ENCODE results near the gene RSAD2.

Gene RSAD2, protein sequence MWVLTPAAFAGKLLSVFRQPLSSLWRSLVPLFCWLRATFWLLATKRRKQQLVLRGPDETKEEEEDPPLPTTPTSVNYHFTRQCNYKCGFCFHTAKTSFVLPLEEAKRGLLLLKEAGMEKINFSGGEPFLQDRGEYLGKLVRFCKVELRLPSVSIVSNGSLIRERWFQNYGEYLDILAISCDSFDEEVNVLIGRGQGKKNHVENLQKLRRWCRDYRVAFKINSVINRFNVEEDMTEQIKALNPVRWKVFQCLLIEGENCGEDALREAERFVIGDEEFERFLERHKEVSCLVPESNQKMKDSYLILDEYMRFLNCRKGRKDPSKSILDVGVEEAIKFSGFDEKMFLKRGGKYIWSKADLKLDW

DNA sequence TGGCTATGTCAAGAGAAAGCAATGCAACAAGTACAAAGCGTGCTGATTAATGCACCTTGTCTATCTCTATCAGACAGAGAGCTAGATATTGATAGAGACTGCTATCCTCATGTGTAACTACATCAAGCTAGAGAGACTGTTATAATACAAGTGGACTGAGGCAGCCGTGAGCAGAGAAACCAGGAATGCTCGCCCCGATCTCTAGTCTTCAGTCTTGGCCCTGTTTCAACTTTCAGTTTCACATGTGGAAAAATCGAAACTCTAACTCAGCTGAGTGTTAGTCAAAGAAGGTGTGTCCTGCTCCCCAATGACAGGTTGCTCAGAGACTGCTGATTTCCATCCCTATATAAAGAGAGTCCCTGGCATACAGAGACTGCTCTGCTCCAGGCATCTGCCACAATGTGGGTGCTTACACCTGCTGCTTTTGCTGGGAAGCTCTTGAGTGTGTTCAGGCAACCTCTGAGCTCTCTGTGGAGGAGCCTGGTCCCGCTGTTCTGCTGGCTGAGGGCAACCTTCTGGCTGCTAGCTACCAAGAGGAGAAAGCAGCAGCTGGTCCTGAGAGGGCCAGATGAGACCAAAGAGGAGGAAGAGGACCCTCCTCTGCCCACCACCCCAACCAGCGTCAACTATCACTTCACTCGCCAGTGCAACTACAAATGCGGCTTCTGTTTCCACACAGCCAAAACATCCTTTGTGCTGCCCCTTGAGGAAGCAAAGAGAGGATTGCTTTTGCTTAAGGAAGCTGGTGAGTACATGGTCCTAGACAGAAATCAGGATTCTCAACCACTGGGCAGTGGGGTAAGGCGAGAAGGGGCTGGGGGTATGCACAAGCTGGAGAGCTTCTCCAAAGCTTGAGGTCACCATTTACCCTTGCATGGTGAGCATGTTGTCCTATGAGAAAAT is at the start of gene RSAD2:
TSS of gene RSAD2 (plus strand) at position 376 of the 903 bp plus-strand sequence. CDS start at position 400, 24 bp downstream.
- Histone ChIP-seq H3K4me3 (ENCODE audit: low read depth, low read length) (no peak within 1 kb of the TSS), H3K27ac (ENCODE audit: low read depth, low read length) (no peak within 1 kb of the TSS), H3K4me1 (ENCODE audit: control insufficient read depth, insufficient read depth, low read length) (no peaks in the 10 kb centered on the region), H3K9ac (ENCODE audit: low read depth, low read length) (no peak within 1 kb of the TSS), H3K36me3 (ENCODE audit: control insufficient read depth, insufficient read depth, low read length) (no peaks in the 10 kb centered on the region), H3K9me3 (ENCODE audit: control insufficient read depth, insufficient read depth, low read length) (peaks cover 19% of the 10 kb centered on the region), H3K27me3 (ENCODE audit: control insufficient read depth, insufficient read depth, low read length) (no peaks in the 10 kb centered on the region)

DNA sequence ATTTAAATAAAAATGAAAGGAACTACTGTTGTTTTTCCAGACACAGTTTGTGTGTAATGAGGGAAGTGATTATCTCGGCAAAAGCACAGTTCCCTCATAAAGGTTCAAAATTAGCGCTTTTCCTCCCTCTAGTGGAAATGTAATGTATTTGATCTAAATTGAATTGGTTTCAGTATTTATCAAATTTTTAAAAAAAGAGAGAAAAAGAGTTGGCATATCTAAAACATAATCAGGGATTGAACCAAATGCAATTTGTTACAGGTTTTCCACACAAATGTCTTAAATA is 49.3 kb upstream of the RSAD2 start:
- Histone ChIP-seq H3K9ac (ENCODE audit: low read depth, low read length) (no peak overlapping the region), H3K4me3 (ENCODE audit: low read depth, low read length) (no peak overlapping the region), H3K9me3 (ENCODE audit: control insufficient read depth, insufficient read depth, low read length) (peaks cover 11% of the 10 kb centered on the region), H3K27ac (ENCODE audit: low read depth, low read length) (no peak overlapping the region), H3K36me3 (ENCODE audit: control insufficient read depth, insufficient read depth, low read length) (no peaks in the 10 kb centered on the region), H3K27me3 (ENCODE audit: control insufficient read depth, insufficient read depth, low read length) (no peaks in the 10 kb centered on the region), H3K4me1 (ENCODE audit: control insufficient read depth, insufficient read depth, low read length) (peaks cover 12% of the 10 kb centered on the region)

DNA sequence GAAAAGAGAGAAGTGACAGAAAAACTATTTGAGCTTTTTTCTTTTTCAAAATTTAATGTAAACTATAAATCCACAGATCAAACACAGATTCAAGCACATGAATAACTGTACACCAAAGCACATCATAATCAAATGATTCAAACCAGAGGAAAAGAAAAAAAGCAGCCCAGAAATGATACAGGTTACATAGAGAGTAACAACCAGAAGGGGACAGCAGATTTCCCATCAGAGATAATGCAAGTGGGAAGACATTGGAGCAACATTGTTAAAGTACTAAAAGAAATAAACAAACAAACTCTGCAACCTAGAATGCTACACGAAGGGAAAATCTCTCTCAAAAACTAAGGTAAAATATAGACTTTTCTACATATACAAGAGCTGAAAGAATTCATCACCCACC is 46.3 kb upstream of the RSAD2 start:
- H3K9me3 ChIP-seq (ENCODE audit: control insufficient read depth, insufficient read depth, low read length) = peaks cover 11% of the 10 kb centered on the region
- H3K27me3 ChIP-seq (ENCODE audit: control insufficient read depth, insufficient read depth, low read length) = no peaks in the 10 kb centered on the region
- no peak overlapping the region for H3K27ac ChIP-seq (ENCODE audit: low read depth, low read length)
- no peak overlapping the region for H3K9ac ChIP-seq (ENCODE audit: low read depth, low read length)
- peaks cover 7% of the 10 kb centered on the region; the same call in 1 of the 2 replicates for H3K4me1 ChIP-seq (ENCODE audit: control insufficient read depth, insufficient read depth, low read length)
- no peak overlapping the region for H3K4me3 ChIP-seq (ENCODE audit: low read depth, low read length)
- H3K36me3 ChIP-seq (ENCODE audit: control insufficient read depth, insufficient read depth, low read length) = no peaks in the 10 kb centered on the region

DNA sequence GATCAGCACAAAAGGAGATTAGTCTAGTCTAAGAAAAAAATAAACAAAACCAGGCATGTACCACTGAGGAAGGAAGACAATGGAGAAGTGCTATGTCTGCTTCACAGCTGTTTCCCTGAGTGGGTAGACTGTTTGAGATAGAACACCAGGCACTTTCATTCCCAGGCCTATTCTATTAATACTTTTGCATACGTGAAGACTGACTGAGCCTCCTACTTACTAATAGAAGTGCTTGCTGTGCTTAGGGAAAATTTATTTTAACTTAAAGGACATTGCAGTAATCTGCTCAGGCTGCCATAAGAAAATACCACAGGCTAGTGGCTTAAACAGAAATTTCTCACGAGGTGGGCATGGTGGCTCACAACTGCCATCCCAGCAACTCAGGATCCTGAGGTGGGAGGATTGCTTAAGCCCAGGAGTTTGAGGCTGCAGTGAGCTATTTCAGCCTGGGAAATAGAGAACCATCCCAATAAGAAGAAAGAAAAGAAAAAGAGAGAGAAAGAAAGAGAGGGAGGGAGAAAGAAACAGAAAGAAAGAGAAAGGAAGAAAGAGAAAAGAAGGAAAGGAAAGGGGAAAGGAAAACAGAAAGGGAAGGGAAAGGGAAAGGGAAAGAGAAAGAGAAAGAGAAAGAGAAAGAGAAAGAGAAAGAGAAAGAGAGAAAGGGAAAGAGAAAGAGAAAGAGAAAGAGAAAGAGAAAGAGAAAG is 44.8 kb upstream of the RSAD2 start:
- Histone ChIP-seq H3K4me1 (ENCODE audit: control insufficient read depth, insufficient read depth, low read length) (peaks cover 4% of the 10 kb centered on the region; the same call in 1 of the 2 replicates), H3K4me3 (ENCODE audit: low read depth, low read length) (no peak overlapping the region), H3K9me3 (ENCODE audit: control insufficient read depth, insufficient read depth, low read length) (peaks cover 11% of the 10 kb centered on the region), H3K9ac (ENCODE audit: low read depth, low read length) (no peak overlapping the region), H3K27me3 (ENCODE audit: control insufficient read depth, insufficient read depth, low read length) (no peaks in the 10 kb centered on the region), H3K36me3 (ENCODE audit: control insufficient read depth, insufficient read depth, low read length) (no peaks in the 10 kb centered on the region), H3K27ac (ENCODE audit: low read depth, low read length) (no peak overlapping the region)

DNA sequence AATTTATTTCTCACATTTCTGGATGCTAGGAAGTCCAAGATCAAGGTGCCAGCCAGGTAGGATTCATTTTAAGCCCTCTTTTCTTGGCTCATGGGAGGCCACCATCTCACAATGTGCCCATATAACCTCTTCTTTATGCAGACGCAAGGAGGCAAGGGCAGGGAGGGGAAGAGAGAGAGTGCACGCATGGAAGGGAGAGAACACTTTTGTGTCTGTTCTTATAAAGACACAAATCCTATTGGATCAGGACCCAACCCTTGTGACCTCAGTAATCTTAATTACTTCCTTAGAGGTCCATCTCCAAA is 44.3 kb upstream of the RSAD2 start:
- Histone ChIP-seq H3K4me1 (ENCODE audit: control insufficient read depth, insufficient read depth, low read length) (no peaks in the 10 kb centered on the region), H3K36me3 (ENCODE audit: control insufficient read depth, insufficient read depth, low read length) (no peaks in the 10 kb centered on the region), H3K9ac (ENCODE audit: low read depth, low read length) (no peak overlapping the region), H3K4me3 (ENCODE audit: low read depth, low read length) (no peak overlapping the region), H3K27me3 (ENCODE audit: control insufficient read depth, insufficient read depth, low read length) (no peaks in the 10 kb centered on the region), H3K9me3 (ENCODE audit: control insufficient read depth, insufficient read depth, low read length) (peaks cover 11% of the 10 kb centered on the region), H3K27ac (ENCODE audit: low read depth, low read length) (no peak overlapping the region)

DNA sequence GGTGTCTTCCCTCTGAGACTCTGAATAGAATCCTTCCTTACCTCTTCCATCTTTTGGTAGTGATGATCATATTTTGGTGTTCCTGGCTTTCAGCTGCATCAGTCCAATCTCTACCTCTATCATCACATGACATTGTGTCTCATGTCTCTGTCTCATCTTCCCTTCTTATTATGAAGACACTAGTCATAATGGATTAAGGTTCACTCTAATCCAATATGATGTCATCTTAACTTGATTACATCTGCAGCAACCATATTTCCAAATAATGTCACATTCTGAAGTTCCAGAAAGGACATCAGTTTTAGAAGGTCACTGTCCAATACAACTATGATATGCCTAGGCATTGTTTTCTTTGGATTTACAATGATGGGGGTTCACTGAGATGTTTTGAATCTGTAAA is 43.4 kb upstream of the RSAD2 start:
- Histone ChIP-seq H3K27me3 (ENCODE audit: control insufficient read depth, insufficient read depth, low read length) (no peaks in the 10 kb centered on the region), H3K4me3 (ENCODE audit: low read depth, low read length) (no peak overlapping the region), H3K36me3 (ENCODE audit: control insufficient read depth, insufficient read depth, low read length) (no peaks in the 10 kb centered on the region), H3K9me3 (ENCODE audit: control insufficient read depth, insufficient read depth, low read length) (peaks cover 11% of the 10 kb centered on the region), H3K4me1 (ENCODE audit: control insufficient read depth, insufficient read depth, low read length) (no peaks in the 10 kb centered on the region), H3K9ac (ENCODE audit: low read depth, low read length) (no peak overlapping the region), H3K27ac (ENCODE audit: low read depth, low read length) (no peak overlapping the region)

DNA sequence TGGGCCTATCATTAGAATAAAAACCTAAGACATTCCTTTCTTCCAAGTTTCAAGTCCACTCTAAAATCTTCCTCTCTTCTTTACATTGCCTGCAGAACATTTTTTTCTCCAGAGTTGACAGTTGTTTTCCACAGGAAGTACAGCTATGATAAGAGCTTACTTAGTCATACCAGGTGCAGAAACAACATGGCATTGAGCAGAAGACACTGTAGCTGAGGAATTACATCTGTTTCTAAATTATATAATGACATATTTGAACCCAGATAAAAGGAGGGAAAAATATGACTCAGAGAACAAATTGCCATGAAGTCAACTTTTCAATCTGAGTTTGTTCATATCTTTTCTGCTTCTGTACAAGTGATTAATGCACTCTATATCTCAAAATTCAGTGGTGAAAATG is 42.1 kb upstream of the RSAD2 start:
- Histone ChIP-seq H3K9me3 (ENCODE audit: control insufficient read depth, insufficient read depth, low read length) (peaks cover 11% of the 10 kb centered on the region), H3K27ac (ENCODE audit: low read depth, low read length) (no peak overlapping the region), H3K9ac (ENCODE audit: low read depth, low read length) (no peak overlapping the region), H3K4me3 (ENCODE audit: low read depth, low read length) (no peak overlapping the region), H3K27me3 (ENCODE audit: control insufficient read depth, insufficient read depth, low read length) (no peaks in the 10 kb centered on the region), H3K36me3 (ENCODE audit: control insufficient read depth, insufficient read depth, low read length) (no peaks in the 10 kb centered on the region), H3K4me1 (ENCODE audit: control insufficient read depth, insufficient read depth, low read length) (no peaks in the 10 kb centered on the region)

DNA sequence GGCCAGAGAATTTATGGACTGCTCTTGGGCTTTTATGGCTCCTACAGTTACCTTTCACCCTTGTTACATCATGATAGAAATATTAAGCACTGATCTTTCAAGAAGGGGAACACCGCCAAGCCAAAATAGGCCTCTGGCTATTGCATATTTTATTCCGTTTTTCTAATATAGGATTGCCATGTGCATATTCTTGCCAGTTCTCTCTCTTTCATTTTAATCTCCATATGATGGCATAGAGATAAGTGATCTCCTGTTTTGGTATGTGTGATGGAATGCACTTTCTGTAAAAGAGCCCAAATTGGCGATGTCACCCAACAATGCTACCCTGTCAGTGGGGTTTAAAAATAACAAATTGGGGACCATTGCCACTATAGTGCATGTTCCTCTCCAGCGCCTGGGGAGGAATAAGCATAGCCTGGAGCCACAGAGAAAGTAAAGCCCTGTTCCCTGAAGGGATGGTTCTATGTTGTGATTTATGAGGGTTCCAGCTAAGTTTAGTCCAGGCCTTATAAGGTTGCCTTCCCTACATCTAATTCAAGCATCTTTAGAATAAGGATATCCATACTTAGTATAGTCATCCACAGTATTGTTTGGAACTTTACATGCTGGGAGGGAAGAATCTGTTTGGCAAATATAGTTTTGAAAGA is 38.8 kb upstream of the RSAD2 start:
- H3K27ac ChIP-seq (ENCODE audit: low read depth, low read length) = no peak overlapping the region
- H3K27me3 ChIP-seq (ENCODE audit: control insufficient read depth, insufficient read depth, low read length) = no peaks in the 10 kb centered on the region
- peaks cover 18% of the 10 kb centered on the region for H3K9me3 ChIP-seq (ENCODE audit: control insufficient read depth, insufficient read depth, low read length)
- no peaks in the 10 kb centered on the region for H3K36me3 ChIP-seq (ENCODE audit: control insufficient read depth, insufficient read depth, low read length)
- H3K4me3 ChIP-seq (ENCODE audit: low read depth, low read length) = no peak overlapping the region
- H3K4me1 ChIP-seq (ENCODE audit: control insufficient read depth, insufficient read depth, low read length) = no peaks in the 10 kb centered on the region
- no peak overlapping the region for H3K9ac ChIP-seq (ENCODE audit: low read depth, low read length)

DNA sequence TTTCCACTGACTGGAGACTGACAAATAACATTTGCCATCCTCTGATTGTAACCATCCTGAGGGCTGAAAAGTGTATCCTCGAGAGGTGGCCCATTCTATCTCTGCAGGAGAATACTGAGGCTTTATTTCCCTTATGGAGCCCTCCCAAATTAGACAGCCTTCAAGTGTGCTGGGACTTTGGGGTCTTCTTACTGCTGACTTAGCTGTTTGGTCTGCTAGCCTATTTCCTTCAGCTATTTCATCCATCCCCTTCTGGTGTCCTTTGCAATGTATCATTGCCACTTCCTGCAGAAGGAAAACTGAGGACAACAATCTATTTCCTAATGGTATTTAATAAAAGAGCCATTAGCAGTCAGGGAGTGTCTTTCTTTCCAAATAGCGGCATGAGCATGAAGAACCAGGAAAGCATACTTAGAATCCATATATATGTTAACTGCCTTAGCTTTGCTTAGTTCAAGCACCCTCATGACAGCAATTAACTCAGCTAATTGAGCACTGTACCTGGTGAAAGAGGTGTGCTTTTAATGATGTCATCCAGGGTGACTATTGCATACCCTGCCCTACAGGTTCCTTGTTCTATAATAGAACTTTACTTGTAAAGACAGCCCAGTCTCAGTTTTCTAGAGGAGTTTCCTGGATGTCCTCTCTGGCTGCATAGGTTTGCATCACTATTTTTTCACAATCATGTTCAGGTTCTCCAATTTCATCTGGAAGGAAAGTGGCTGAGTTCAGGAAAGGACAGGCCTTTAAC is 35.9 kb upstream of the RSAD2 start:
- Histone ChIP-seq H3K9me3 (ENCODE audit: control insufficient read depth, insufficient read depth, low read length) (peaks cover 47% of the 10 kb centered on the region), H3K9ac (ENCODE audit: low read depth, low read length) (no peak overlapping the region)

DNA sequence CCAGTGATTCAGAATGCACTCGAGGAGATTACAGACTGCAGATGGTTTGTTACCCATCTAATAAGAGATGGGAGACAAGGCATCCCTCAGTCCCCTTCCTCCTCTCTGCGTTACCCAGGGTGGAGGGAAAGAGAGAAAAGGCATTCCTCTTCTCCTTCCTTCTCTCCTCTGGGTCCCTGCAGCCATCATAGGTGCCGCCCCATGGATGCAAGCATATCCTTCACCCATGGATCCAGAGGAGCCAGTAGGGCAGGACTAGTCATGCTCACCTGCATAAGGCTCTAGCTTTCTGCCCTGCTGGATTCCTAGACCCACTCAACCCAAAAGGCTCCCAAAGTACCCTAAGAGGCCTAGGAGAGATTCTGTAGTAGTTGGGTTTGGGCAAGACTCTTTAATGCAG is 32.3 kb upstream of the RSAD2 start:
- Histone ChIP-seq H3K9me3 (ENCODE audit: control insufficient read depth, insufficient read depth, low read length) (peaks cover 58% of the 10 kb centered on the region), H3K4me1 (ENCODE audit: control insufficient read depth, insufficient read depth, low read length) (no peaks in the 10 kb centered on the region), H3K27me3 (ENCODE audit: control insufficient read depth, insufficient read depth, low read length) (no peaks in the 10 kb centered on the region), H3K9ac (ENCODE audit: low read depth, low read length) (no peak overlapping the region), H3K36me3 (ENCODE audit: control insufficient read depth, insufficient read depth, low read length) (no peaks in the 10 kb centered on the region), H3K27ac (ENCODE audit: low read depth, low read length) (no peak overlapping the region), H3K4me3 (ENCODE audit: low read depth, low read length) (no peak overlapping the region)

More for the DNA sequence above, 35.9 kb upstream of the RSAD2 start:
- no peaks in the 10 kb centered on the region for H3K27me3 ChIP-seq (ENCODE audit: control insufficient read depth, insufficient read depth, low read length)
- H3K36me3 ChIP-seq (ENCODE audit: control insufficient read depth, insufficient read depth, low read length) = no peaks in the 10 kb centered on the region
- H3K27ac ChIP-seq (ENCODE audit: low read depth, low read length) = no peak overlapping the region
- no peak overlapping the region for H3K4me3 ChIP-seq (ENCODE audit: low read depth, low read length)
- H3K4me1 ChIP-seq (ENCODE audit: control insufficient read depth, insufficient read depth, low read length) = no peaks in the 10 kb centered on the region

Data from HUES48 (cell line).